Measurements from ENCODE around the gene DMRT3.
"Not testable (repeated sequence)": the region's sequence is repeated elsewhere in the genome, so short reads cannot be mapped to it uniquely, and the experiment has no call there.

DMRT3 gene

GRCh38 chr9:982394-983230 lies 6.2 kb downstream of the DMRT3 start:
- TF ChIP-seq CTCF (IDR thresholded peaks at IDR 0.05; ENCODE audit: low read depth, low read length): no peak
- no peak overlapping the region for H3K4me3 ChIP-seq (ENCODE audit: low read depth, low read length)

- no peak for TF ChIP-seq CTCF (IDR thresholded peaks at IDR 0.05; ENCODE audit: low read depth, low read length)
- no peak overlapping the region for H3K4me3 ChIP-seq (ENCODE audit: low read depth, low read length)
Observed at GRCh38 chr9:994005-994404, 17.6 kb downstream of the DMRT3 start.

GRCh38 chr9:995192-995591 lies 18.7 kb downstream of the DMRT3 start:
- no peak overlapping the region for H3K4me3 ChIP-seq (ENCODE audit: low read depth, low read length)
- TF ChIP-seq CTCF (IDR thresholded peaks at IDR 0.05; ENCODE audit: low read depth, low read length): no peak

GRCh38 chr9:995781-996180 lies 19.3 kb downstream of the DMRT3 start:
- no peak for TF ChIP-seq CTCF (IDR thresholded peaks at IDR 0.05; ENCODE audit: low read depth, low read length)
- no peak overlapping the region for H3K4me3 ChIP-seq (ENCODE audit: low read depth, low read length)

GRCh38 chr9:998299-999110 lies 22.1 kb downstream of the DMRT3 start:
- not testable (repeated sequence) for H3K4me3 ChIP-seq (ENCODE audit: low read depth, low read length)
- TF ChIP-seq CTCF (IDR thresholded peaks at IDR 0.05; ENCODE audit: low read depth, low read length): peak; percentile 7; the same call in 1 of the 2 replicates

- H3K4me3 ChIP-seq (ENCODE audit: low read depth, low read length): no peak overlapping the region
- TF ChIP-seq CTCF (IDR thresholded peaks at IDR 0.05; ENCODE audit: low read depth, low read length): no peak
Observed at GRCh38 chr9:1001838-1002237, 25.4 kb downstream of the DMRT3 start.

- TF ChIP-seq CTCF (IDR thresholded peaks at IDR 0.05; ENCODE audit: low read depth, low read length): no peak
- H3K4me3 ChIP-seq (ENCODE audit: low read depth, low read length): no peak overlapping the region
Observed at GRCh38 chr9:1002678-1003077, 26.2 kb downstream of the DMRT3 start.

Data from WI38 (cell line).